GM12875 (cell line): ENCODE measurements around the gene MSANTD1.

Source experiments
- H3K4me3 ChIP-seq: one replicate; pipeline ENCODE4 v1.5.1; 2011; ENCODE audit warnings: low read depth, low read length, control low read depth
- TF ChIP-seq, protein P1 (sequence below): IDR thresholded peaks from 2 replicates; pipeline ENCODE4 v1.5.1; 2011; ENCODE audit warnings: low read depth, mild to moderate bottlenecking, control low read depth, inconsistent platforms, low read length, moderate library complexity, borderline replicate concordance; ENCODE audit not compliant: insufficient read depth

The MSANTD1 gene

GRCh38 chr4:3203971-3204431 is 45.0 kb upstream of the MSANTD1 start:
- no peak overlapping the region for H3K4me3 ChIP-seq
- TF ChIP-seq, protein P1, sequence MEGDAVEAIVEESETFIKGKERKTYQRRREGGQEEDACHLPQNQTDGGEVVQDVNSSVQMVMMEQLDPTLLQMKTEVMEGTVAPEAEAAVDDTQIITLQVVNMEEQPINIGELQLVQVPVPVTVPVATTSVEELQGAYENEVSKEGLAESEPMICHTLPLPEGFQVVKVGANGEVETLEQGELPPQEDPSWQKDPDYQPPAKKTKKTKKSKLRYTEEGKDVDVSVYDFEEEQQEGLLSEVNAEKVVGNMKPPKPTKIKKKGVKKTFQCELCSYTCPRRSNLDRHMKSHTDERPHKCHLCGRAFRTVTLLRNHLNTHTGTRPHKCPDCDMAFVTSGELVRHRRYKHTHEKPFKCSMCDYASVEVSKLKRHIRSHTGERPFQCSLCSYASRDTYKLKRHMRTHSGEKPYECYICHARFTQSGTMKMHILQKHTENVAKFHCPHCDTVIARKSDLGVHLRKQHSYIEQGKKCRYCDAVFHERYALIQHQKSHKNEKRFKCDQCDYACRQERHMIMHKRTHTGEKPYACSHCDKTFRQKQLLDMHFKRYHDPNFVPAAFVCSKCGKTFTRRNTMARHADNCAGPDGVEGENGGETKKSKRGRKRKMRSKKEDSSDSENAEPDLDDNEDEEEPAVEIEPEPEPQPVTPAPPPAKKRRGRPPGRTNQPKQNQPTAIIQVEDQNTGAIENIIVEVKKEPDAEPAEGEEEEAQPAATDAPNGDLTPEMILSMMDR = no peak

DNA sequence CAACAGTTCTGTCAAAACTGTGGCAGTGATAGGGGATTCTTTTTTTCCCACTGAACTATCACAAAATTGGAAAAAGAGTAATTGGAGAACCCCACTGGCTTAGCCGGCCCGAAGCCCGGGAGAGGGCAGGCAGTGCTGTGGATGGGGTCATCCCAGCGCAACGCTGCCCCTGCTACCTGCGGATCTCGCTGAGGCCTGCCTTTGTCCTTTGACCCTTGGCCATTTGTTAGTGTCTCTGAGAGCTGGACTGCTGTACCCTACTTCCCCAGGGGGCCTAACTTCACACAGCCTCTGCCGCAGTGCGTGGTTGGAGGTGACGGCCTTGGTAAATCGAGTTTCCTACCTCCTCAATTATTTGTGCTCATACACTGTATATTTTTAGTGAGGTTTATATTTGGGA is 43.0 kb upstream of the MSANTD1 start:
- TF ChIP-seq, protein P1 = no peak
- no peak overlapping the region for H3K4me3 ChIP-seq

DNA sequence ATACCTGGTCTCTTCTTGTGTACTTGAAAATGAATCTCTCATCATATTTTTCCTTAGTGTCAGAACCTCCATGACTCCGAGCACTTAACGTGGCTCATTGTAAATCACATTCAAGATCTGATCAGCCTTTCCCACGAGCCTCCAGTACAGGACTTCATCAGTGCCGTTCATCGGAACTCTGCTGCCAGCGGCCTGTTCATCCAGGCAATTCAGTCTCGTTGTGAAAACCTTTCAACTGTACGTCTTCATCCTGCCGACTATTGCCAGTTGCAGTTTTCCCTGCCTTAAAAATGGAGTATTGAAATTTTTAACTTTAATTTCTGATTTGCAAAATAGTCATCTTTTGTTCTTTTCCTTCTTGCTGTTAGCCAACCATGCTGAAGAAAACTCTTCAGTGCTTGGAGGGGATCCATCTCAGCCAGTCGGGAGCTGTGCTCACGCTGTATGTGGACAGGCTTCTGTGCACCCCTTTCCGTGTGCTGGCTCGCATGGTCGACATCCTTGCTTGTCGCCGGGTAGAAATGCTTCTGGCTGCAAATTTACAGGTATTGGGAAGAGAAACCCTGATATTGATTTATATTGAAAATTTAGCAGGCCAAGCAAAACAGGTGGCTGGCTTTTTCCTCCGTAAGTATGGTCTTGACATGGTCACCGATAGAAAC is 42.4 kb upstream of the MSANTD1 start:
- H3K4me3 ChIP-seq = no peak overlapping the region
- TF ChIP-seq, protein P1 = no peak

DNA sequence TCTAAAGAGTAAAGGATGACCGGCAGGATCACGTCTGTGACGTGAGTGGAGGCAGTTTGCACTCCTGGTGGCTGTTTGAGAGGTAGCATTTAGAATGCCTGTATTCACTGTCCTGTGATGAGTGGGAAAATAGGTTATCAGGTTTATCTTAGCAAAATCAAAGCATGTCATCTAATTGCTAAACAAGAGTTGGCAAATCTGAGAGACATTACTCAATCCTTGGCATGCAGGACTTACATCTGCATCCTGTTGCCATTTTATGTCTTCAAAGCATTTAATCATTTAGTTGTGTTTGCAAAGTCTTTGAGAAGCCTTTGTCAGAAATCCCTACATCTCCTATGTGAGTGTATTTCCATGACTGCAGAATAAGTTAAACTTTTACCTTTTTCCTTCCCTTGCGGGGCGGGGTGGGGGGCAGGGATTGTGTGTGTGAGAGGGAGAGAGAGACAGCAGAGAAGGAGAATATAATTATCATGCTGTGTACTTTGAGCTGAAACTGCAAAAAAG is 41.4 kb upstream of the MSANTD1 start:
- TF ChIP-seq, protein P1 = no peak
- no peak overlapping the region for H3K4me3 ChIP-seq

DNA sequence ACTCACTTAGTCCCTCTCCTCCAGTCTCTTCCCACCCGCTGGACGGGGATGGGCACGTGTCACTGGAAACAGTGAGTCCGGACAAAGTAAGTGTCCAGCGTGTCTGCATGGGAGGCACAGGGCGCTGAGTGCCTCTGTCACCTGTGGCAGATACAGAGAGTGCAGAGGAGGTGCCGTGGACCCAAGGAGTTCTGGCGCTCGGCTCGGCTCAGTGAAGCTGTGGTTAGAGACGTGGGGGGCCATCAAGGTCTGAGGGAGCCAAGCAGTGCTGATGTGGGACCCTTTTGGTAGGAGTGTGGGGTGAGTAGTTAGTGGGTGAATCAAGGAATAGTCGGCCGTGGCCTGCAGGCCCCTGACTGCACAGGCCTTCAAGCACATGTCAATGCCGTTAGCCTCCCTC is 40.1 kb upstream of the MSANTD1 start:
- H3K4me3 ChIP-seq = no peak overlapping the region
- TF ChIP-seq, protein P1 = no peak

GRCh38 chr4:3209551-3210325 is 39.2 kb upstream of the MSANTD1 start:
- H3K4me3 ChIP-seq = no peak overlapping the region
- TF ChIP-seq, protein P1 = no peak
